HG02571 (cell line): ENCODE results near the gene NTHL1.
"Not testable (repeated sequence)": the region's sequence is repeated elsewhere in the genome, so short reads cannot be mapped to it uniquely, and the experiment has no call there.

ENCODE experiments used
- ATAC-seq: cut with Tn5 transposase; IDR thresholded peaks from one replicate; pipeline ENCODE4 v1.9.1; 2021; ENCODE audit warnings: mild to moderate bottlenecking, moderate library complexity; ENCODE audit not compliant: unreplicated experiment

NTHL1 gene

GRCh38 chr16:2042986-2043666 is 4.5 kb downstream of the NTHL1 start:
- no peak for ATAC-seq

GRCh38 chr16:2042171-2042985 is 5.3 kb downstream of the NTHL1 start:
- no peak for ATAC-seq

GRCh38 chr16:2040787-2041522 is 6.7 kb downstream of the NTHL1 start:
- no peak for ATAC-seq

GRCh38 chr16:2040041-2040786 is 7.4 kb downstream of the NTHL1 start:
- no peak for ATAC-seq

GRCh38 chr16:2039274-2040031 is 8.2 kb downstream of the NTHL1 start:
- ATAC-seq: no peak

DNA sequence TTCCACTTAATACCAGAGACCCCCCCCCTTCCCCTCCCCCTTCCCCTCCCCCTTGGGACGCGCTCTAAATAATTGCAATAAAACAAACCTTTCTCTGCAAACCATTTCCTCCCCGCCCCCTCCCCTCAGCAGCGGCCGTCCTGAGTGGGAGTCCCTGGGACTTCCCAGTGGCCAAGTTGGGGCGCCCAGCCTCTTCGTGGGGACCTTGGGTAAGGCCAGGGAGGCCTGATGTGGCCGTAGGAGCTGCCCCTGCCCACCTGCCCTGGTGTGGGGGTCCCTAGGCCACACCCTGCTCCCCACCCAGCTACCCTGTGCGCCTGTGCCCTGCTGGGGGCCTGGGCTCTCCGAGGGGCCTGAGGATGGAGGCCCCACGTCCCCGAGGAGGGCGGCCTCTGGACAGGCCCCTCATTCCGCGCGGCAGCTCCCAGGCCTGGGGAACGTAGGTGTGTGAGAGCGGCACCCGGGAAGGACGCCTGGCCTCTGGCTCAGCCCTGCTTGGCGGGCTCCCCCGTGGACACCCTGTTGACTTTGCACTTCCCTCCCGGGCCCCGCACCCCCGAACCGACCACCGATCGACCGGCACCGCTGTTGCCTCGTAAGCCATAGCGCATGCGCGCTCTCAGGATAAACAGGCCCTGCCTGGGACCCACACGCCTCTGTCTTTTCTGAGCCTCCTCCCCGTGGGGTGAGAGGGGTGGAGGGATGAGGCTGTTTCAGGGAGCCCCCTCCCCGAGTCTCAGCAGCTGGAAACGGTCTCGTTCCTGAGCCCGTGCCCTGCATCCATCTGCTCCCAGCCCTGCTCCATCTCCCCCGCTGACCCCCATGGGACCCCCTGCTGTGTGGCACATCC is 9.0 kb downstream of the NTHL1 start:
- no peak for ATAC-seq

DNA sequence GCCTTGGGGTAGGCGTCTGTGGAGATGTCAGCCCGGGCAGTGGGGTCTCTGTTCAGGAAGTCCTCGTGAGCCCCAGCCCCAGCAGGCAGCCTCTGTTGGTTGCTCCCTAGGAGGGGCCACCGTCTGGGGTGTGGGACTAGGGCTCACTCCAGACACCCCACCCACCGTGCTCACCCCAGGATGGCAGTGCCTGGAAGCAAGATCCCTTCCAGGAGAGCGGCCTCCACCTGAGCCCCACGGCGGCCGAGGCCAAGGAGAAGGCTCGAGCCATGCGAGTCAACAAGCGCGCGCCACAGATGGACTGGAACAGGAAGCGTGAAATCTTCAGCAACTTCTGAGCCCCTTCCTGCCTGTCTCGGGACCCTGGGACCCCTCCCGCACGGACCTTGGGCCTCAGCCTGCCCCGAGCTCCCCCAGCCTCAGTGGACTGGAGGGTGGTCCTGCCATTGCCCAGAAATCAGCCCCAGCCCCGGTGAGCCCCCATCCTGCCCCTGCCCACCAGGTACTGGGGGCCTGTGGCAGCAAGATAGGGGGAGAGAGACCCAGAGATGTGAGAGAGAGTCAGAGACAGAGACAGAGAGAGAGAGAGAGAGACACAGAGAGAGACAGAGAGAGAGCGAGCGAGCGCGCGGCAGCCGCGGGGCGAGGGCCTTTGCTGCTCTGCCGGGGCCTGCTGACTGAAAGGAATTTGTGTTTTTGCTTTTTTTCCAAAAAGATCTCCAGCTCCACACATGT is 9.8 kb downstream of the NTHL1 start:
- no peak for ATAC-seq

GRCh38 chr16:2037115-2037514 is 10.5 kb downstream of the NTHL1 start:
- no peak for ATAC-seq

GRCh38 chr16:2036200-2036966 is 11.3 kb downstream of the NTHL1 start:
- no peak for ATAC-seq

DNA sequence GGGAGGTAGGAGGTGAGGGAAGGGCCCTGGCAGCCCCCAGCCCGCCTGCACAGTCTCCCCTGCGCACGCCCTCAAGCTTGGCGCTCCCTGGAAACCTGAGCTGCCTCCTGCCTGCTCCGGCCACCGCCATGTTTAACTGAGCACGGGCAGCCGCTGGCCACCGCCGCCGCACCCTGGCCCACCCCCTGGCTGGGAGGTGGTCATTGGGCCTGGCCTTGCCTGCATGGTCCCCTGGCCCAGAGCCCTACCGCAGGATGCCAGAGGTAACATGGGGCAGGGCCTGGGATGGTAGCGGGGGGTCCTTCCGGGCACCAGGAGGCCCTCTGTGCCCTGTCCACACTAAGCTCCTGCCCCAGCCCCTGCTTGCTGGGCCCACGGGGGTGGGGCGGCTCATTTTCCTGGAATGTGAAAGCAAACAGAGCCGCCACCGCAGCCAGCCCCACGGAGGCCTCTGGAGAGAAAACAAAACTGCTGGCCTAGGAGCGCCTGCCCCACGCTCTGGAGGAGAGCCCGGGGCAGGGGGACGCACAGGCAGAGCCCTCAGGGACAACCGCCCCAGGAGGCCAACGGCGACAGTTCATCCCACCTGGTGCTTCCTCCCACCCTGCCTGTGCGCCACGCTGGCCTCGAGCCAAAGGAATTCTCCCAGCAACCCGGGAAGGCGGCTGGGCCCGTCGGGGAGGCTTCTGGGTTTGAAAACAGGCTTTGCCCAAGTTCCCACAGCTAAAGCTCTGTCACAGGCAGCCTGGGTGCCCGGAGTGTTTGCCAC is 12.0 kb downstream of the NTHL1 start:
- ATAC-seq: no peak

- ATAC-seq: no peak
These were observed 12.8 kb downstream of the NTHL1 start for GRCh38 chr16:2034696-2035430.

- ATAC-seq: not testable (repeated sequence)
These were observed 13.5 kb downstream of the NTHL1 start for GRCh38 chr16:2033909-2034695.

DNA sequence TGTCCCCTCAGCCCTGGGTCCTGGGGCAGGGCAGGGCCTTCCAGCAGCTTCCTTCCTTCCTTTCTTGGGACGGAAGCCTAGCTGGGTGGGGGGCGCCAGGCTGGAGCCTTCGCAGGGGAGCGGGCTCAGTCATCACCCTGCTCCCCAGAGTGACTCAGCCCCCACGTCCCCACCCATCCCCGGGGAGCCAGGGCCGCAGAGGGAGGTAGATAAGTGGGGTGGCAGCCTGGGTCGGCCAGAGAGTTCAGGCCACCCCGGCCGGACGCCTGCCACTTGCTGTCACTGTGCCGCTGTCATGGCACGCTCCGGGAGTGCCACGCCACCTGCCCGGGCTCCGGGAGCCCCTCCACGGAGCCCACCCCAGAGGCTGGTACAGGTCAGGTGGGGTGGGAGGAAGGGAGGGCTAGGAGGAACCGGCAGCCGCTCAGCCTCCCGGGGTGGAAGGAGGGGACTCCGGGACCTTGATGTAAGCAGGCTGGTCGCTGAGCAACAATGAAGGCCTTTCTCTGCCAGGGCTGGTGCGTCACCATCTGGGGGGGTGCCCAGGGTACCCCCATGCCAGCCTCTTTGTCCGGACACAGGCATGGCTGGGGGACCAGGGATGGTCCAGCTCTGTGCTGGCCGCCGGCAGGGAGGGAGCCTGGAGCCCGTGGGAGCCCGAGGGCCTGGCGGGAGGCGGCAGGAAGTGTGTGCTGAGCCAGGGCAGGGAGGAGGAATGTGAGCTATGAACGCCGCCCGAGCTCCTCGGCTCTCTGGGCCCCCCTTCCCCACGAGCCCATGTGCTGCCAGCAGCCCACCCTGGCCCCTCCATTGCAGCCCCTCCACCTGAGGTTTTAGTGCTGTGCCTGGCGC is 14.4 kb downstream of the NTHL1 start:
- no peak for ATAC-seq

- no peak for ATAC-seq
These were observed 15.2 kb downstream of the NTHL1 start for GRCh38 chr16:2032285-2033056.
